SJCRH30 (cell line): Measurements from ENCODE around the gene CBFA2T2. TPM values are rescaled to one million over a fixed set of nuclear protein-coding genes. Genes with fewer than 3 reads are reported as not detected.
"Not testable (repeated sequence)": the region's sequence is repeated elsewhere in the genome, so short reads cannot be mapped to it uniquely, and the experiment has no call there.

Source experiments
- DNase-seq, 2 experiments: peaks; one replicate each; pipeline ENCODE4 v3.0.0-alpha.2; 2015 to 2020
- H3K27ac ChIP-seq: fragments of 250-450 bp; sonication (Bioruptor Pico); 2 replicates; pipeline ENCODE4 v1.5.1; 2020; ENCODE audit warnings: mild to moderate bottlenecking, moderate library complexity
- H3K27me3 ChIP-seq: fragments of 250-450 bp; sonication (Bioruptor Pico); 2 replicates; pipeline ENCODE4 v1.5.1; 2020; ENCODE audit warnings: mild to moderate bottlenecking, moderate library complexity
- H3K36me3 ChIP-seq: fragments of 250-450 bp; sonication (Bioruptor Pico); 2 replicates; pipeline ENCODE4 v1.5.1; 2020; ENCODE audit warnings: mild to moderate bottlenecking, moderate library complexity
- H3K4me1 ChIP-seq: fragments of 250-450 bp; sonication (Bioruptor Pico); 2 replicates; pipeline ENCODE4 v1.5.1; 2020; ENCODE audit warnings: mild to moderate bottlenecking, moderate library complexity
- H3K4me3 ChIP-seq: fragments of 250-450 bp; sonication (Bioruptor Pico); 2 replicates; pipeline ENCODE4 v1.5.1; 2020; ENCODE audit warnings: mild to moderate bottlenecking, moderate library complexity
- H3K9me3 ChIP-seq: fragments of 250-450 bp; sonication (Bioruptor Pico); replicated peaks from 2 replicates; pipeline ENCODE4 v1.5.1; 2020; ENCODE audit warnings: mild to moderate bottlenecking, moderate library complexity
- total RNA-seq: library from RNA; depleted of rRNA; stranded (reverse); fragments of >200 nt; shearing (Covaris generic); gene quantifications from 2 replicates; pipeline ENCODE4 v1.2.3, GENCODE V29; 2014

The CBFA2T2 gene
- total RNA-seq, 1 experiment from 2014 or later, result 14.9 TPM

- peaks cover 5% of the 10 kb centered on the region for H3K36me3 ChIP-seq
- H3K27ac ChIP-seq, result no peak overlapping the region
- no peaks in the 10 kb centered on the region for H3K4me1 ChIP-seq
- no peak overlapping the region for H3K4me3 ChIP-seq
- H3K9me3 ChIP-seq, result no peaks in the 10 kb centered on the region
- DNase-seq, result no peak
- H3K27me3 ChIP-seq, result no peaks in the 10 kb centered on the region
Measured at GRCh38 chr20:33606118-33606771, 116.3 kb downstream of the CBFA2T2 start.

- H3K27me3 ChIP-seq, result no peaks in the 10 kb centered on the region
- peaks cover 5% of the 10 kb centered on the region for H3K36me3 ChIP-seq
- H3K4me1 ChIP-seq, result no peaks in the 10 kb centered on the region
- no peak overlapping the region for H3K27ac ChIP-seq
- no peak overlapping the region for H3K4me3 ChIP-seq
- H3K9me3 ChIP-seq, result no peaks in the 10 kb centered on the region
- DNase-seq, result no peak
Measured at GRCh38 chr20:33609504-33609903, 119.6 kb downstream of the CBFA2T2 start.

DNA sequence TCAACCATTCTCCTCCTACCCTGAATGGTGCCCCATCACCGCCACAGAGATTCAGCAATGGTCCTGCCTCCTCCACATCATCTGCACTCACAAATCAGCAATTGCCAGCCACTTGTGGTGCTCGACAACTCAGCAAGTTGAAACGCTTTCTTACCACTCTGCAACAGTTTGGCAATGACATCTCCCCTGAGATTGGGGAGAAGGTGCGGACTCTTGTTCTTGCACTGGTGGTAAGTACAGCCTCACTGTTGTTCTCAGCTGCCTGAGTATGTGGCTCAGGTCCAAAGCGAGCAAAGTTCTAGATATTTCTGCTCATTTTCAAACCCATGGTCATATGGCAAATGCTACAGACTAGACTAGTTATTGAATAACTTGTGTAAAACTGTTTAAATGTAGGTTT lies 121.2 kb downstream of the CBFA2T2 start:
- no peak for DNase-seq
- Histone ChIP-seq H3K27ac (no peak overlapping the region), H3K4me1 (no peaks in the 10 kb centered on the region), H3K9me3 (no peaks in the 10 kb centered on the region), H3K27me3 (no peaks in the 10 kb centered on the region), H3K36me3 (peaks cover 5% of the 10 kb centered on the region), H3K4me3 (no peak overlapping the region)

DNA sequence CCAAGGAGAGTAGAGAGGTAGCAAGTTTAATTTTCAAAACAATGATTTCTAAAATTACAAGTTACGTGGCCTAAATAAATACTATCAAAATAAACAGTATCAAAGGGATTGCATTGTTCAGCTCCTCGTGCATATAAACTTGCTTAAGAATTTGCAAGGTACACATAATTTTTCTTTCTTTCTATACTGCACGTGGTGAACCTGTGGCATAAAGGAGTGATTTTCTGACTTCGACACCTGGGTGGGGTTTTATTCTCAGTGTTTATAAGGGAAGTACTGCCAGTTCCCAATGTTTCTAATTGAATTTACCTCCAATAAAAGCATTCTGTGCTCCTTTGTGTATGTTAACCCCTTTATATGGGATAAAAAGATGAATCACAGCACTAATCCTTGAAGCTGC lies 122.1 kb downstream of the CBFA2T2 start:
- no peak for DNase-seq
- no peak overlapping the region for H3K27ac ChIP-seq
- H3K9me3 ChIP-seq, result no peaks in the 10 kb centered on the region
- no peaks in the 10 kb centered on the region for H3K27me3 ChIP-seq
- no peaks in the 10 kb centered on the region for H3K4me1 ChIP-seq
- H3K36me3 ChIP-seq, result peaks cover 5% of the 10 kb centered on the region
- no peak overlapping the region for H3K4me3 ChIP-seq

DNA sequence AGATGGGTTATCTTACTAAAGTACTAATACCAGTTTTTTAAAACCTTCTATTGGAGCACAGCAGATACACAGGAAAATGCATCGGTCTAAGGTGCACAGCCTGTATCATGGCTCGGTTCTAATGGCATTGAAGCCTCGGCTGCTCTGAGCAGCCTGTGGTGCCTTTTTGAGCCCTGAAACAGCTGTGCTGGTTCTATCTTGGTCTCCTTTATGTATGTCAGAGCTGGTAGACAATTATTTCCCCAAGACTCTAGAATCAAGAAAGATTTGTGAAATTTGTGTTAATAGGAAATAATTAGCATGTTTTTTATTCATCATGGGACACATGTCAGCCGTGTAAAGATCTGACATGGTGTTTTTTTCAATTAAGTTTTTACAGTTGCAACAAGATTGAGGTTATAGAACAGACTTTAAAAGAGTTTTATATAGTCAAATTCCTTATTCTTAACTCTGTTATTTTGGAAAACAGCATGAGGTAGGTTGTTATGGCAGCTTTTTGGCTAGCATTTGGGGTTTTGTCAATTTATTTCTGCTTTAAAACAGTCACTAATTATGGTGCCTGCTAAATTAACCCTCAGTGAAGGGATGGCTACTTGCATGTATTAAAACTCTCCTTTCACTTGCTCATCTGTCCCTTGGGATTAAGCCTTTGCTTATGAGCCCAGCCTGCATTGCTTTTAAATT lies 132.0 kb downstream of the CBFA2T2 start:
- Histone ChIP-seq H3K36me3 (peaks cover 13% of the 10 kb centered on the region; the same call in 1 of the 2 replicates), H3K9me3 (no peaks in the 10 kb centered on the region), H3K4me1 (no peaks in the 10 kb centered on the region), H3K4me3 (no peak overlapping the region), H3K27ac (no peak overlapping the region), H3K27me3 (no peaks in the 10 kb centered on the region)
- no peak for DNase-seq

DNA sequence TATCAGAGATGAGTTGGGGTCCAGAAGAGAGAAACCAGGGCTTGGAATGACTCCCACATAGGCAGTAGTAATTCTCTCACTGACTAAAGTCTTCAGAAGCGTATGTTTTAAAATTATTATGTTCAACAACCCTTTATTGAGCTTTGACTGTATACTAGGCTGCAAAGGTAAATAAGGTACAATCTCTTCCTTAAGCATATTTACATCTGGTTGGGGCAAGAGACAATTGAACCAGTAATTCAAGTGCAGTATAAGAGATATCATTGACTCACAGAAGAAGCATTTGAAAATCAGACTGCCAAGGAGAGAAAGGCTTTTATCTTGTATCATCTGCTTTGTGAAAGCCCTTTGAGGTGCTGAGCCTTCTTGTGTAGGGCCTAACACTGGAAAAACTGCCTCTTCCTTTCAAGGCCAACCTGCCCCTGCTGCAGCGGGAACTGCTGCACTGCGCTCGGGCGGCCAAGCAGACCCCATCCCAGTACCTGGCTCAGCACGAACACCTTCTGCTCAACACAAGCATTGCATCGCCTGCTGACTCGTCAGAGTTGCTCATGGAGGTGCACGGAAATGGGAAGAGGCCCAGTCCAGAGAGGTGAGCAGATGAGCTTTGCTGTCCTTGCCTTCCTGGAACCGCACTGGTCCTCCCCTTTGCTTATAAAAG lies 132.9 kb downstream of the CBFA2T2 start:
- Histone ChIP-seq H3K27ac (no peak overlapping the region), H3K27me3 (no peaks in the 10 kb centered on the region), H3K9me3 (no peaks in the 10 kb centered on the region; the same call in 1 of the 2 replicates), H3K4me1 (no peaks in the 10 kb centered on the region), H3K36me3 (peaks cover 18% of the 10 kb centered on the region), H3K4me3 (no peak overlapping the region)
- no peak for DNase-seq

GRCh38 chr20:33624399-33624798 lies 134.5 kb downstream of the CBFA2T2 start:
- peaks cover 21% of the 10 kb centered on the region for H3K36me3 ChIP-seq
- no peak overlapping the region for H3K27ac ChIP-seq
- DNase-seq, result no peak
- H3K4me1 ChIP-seq, result no peaks in the 10 kb centered on the region
- no peaks in the 10 kb centered on the region; the same call in 1 of the 2 replicates for H3K9me3 ChIP-seq
- no peak overlapping the region for H3K4me3 ChIP-seq
- H3K27me3 ChIP-seq, result no peaks in the 10 kb centered on the region

DNA sequence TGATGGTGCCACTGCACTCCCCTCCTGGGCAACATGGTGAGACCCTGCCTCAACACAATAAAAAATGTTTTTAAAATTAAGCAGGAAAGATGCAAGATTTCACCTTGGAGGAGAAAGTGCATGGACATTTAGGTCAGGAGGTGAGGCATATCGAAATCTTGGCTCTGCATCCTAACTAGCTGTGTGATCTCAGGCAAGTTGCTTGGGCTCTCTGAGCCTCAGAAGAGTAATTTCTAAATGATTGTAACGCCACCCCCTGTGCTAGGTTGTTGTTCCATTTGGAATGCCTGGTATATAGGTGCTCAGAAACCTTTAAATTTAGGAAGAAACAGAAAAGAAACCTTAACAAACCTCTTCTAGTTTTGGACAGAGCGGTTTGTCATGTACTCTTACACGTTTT lies 136.3 kb downstream of the CBFA2T2 start:
- H3K9me3 ChIP-seq, result no peaks in the 10 kb centered on the region; the same call in 1 of the 2 replicates
- no peak for DNase-seq
- H3K36me3 ChIP-seq, result peaks cover 31% of the 10 kb centered on the region

DNA sequence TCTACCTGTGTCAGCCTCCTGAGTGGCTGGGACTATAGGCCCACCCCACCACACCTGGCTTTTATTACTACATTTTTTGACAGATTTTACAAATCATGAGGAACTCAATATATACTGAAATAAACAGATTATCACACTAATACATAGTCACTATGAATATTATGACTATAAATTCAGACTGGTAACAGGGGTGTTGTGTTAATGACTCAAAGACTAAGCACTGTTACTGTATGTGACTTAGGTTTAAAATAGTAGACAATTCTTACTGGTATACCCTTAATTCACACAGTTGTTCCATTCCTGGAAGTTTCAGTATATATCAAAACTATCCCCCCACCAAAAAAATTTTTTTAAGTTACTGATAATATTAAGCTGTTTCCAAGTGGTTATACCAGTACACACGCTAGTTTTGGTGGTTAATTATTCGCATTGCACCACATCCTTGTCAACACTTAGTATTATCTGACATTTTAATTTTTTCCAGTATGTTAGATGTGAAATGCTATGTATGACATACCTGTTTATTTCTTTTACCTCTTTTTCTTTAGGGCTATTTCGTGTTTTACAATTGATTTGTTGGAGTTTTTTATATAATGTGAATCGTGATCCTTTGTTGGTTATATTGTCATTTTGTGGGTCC lies 137.8 kb downstream of the CBFA2T2 start:
- H3K27ac ChIP-seq, result no peak overlapping the region
- no peak overlapping the region for H3K4me3 ChIP-seq
- no peaks in the 10 kb centered on the region for H3K27me3 ChIP-seq
- DNase-seq, result no peak
- no peaks in the 10 kb centered on the region; the same call in 1 of the 2 replicates for H3K9me3 ChIP-seq
- peaks cover 29% of the 10 kb centered on the region for H3K36me3 ChIP-seq
- H3K4me1 ChIP-seq, result no peaks in the 10 kb centered on the region

More for the DNA sequence above, 136.3 kb downstream of the CBFA2T2 start:
- Histone ChIP-seq H3K27me3 (no peaks in the 10 kb centered on the region), H3K4me3 (no peak overlapping the region), H3K4me1 (no peaks in the 10 kb centered on the region), H3K27ac (no peak overlapping the region)

- Histone ChIP-seq H3K36me3 (peaks cover 26% of the 10 kb centered on the region), H3K9me3 (no peaks in the 10 kb centered on the region; the same call in 1 of the 2 replicates), H3K4me1 (no peaks in the 10 kb centered on the region), H3K27ac (no peak overlapping the region), H3K4me3 (no peak overlapping the region), H3K27me3 (no peaks in the 10 kb centered on the region)
- DNase-seq, result no peak
Measured at GRCh38 chr20:33629533-33629932, 139.6 kb downstream of the CBFA2T2 start.

DNA sequence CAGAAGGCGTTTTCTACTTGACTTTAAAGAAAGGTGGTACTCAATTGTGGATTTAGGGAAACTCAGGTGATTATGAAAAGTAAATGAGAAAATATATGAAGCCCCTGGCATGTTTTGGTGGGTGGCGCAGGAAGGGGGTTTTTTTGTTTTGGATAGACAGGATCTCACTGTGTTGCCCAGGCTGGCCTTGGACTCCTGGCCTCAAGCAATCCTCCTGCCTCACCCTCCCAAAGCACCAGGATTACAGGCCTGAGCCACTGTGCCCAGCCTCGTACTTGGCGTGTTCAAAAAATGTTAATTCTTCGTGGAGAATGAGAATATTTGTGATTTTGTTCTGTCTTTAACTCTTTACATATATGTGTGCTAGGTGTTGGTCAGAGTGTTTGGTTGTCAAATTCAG lies 140.1 kb downstream of the CBFA2T2 start:
- peaks cover 23% of the 10 kb centered on the region for H3K36me3 ChIP-seq
- no peaks in the 10 kb centered on the region for H3K27me3 ChIP-seq
- no peaks in the 10 kb centered on the region; the same call in 1 of the 2 replicates for H3K9me3 ChIP-seq
- H3K4me3 ChIP-seq, result no peak overlapping the region
- H3K4me1 ChIP-seq, result peaks cover 3% of the 10 kb centered on the region; the same call in 1 of the 2 replicates
- no peak for DNase-seq
- no peak overlapping the region for H3K27ac ChIP-seq

GRCh38 chr20:33630507-33630906 lies 140.6 kb downstream of the CBFA2T2 start:
- DNase-seq, result no peak
- no peak overlapping the region for H3K27ac ChIP-seq
- peaks cover 19% of the 10 kb centered on the region for H3K36me3 ChIP-seq
- H3K4me1 ChIP-seq, result peaks cover 9% of the 10 kb centered on the region
- H3K4me3 ChIP-seq, result no peak overlapping the region
- H3K27me3 ChIP-seq, result no peaks in the 10 kb centered on the region
- no peaks in the 10 kb centered on the region; the same call in 1 of the 2 replicates for H3K9me3 ChIP-seq

- not testable (repeated sequence) for H3K9me3 ChIP-seq, H3K27ac ChIP-seq
Measured at GRCh38 chr20:33631910-33632309, 142.0 kb downstream of the CBFA2T2 start.

DNA sequence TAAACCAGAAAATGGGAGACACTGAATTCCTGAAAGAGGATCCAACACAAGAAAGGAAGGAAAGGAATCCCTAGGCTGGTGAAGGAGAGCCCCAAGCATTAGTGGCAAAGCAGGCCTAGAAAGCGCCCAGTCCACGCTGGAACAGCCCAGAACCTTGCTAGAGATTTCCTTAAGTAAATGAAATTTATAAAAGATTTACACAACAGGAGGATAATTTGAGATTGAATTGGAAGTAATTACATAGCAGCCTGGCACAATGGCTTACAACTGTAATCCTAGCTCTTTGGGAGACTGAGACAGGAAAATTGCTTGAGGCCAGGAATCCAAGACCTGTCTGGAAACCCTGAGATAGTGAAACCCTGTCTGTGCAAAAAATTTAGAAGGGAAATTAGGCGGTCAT lies 145.4 kb downstream of the CBFA2T2 start:
- Histone ChIP-seq H3K9me3 (no peaks in the 10 kb centered on the region), H3K4me1 (peaks cover 13% of the 10 kb centered on the region), H3K27me3 (no peaks in the 10 kb centered on the region), H3K4me3 (no peak overlapping the region), H3K36me3 (peaks cover 20% of the 10 kb centered on the region; the same call in 1 of the 2 replicates), H3K27ac (peak overlapping the region; percentile 29; the same call in 1 of the 2 replicates)
- peak in 1 of 2 experiments; percentile 49 for DNase-seq

More at GRCh38 chr20:33631910-33632309, 142.0 kb downstream of the CBFA2T2 start:
- H3K4me1 ChIP-seq, result peaks cover 13% of the 10 kb centered on the region
- not testable (repeated sequence) for H3K27me3 ChIP-seq, DNase-seq, H3K4me3 ChIP-seq
- H3K36me3 ChIP-seq, result peaks cover 23% of the 10 kb centered on the region
